Neural cell (in vitro differentiated cells): ENCODE results near the gene CFAP20DC.

Experiments
- CTCF ChIP-seq: fragments of 450-650 bp; IDR thresholded peaks from 2 replicates; pipeline ENCODE4 v1.5.1; 2014; ENCODE audit warnings: antibody characterized with exemption, mild to moderate bottlenecking, moderate library complexity; ENCODE audit not compliant: poor library complexity, severe bottlenecking
- EZH2 ChIP-seq: fragments of 200-600, 300-800 bp; shearing (Covaris generic), sonication (generic); IDR thresholded peaks from 2 replicates; pipeline ENCODE4 v1.6.1; 2014; ENCODE audit warnings: antibody characterized with exemption, low read length, borderline replicate concordance, mild to moderate bottlenecking; ENCODE audit not compliant: insufficient read depth, poor library complexity, severe bottlenecking
- MXI1 ChIP-seq: fragments of 450-650 bp; conservative IDR thresholded peaks from 2 replicates; pipeline ENCODE4 v1.6.1; 2014; ENCODE audit warnings: antibody characterized with exemption, mild to moderate bottlenecking; ENCODE audit not compliant: poor library complexity, severe bottlenecking
- POLR2AphosphoS5 ChIP-seq: IDR thresholded peaks from 2 replicates; pipeline ENCODE4 v1.6.1; 2012
- RAD21 ChIP-seq: fragments of 450-650 bp; conservative IDR thresholded peaks from 2 replicates; pipeline ENCODE4 v1.6.1; 2014; ENCODE audit warnings: antibody characterized with exemption, mild to moderate bottlenecking, moderate library complexity
- REST ChIP-seq: IDR thresholded peaks from 2 replicates; pipeline ENCODE4 v1.6.1; 2012; ENCODE audit warnings: borderline replicate concordance
- SMC3 ChIP-seq: fragments of 450-650 bp; conservative IDR thresholded peaks from 2 replicates; pipeline ENCODE4 v1.6.1; 2014; ENCODE audit warnings: antibody characterized with exemption, mild to moderate bottlenecking, moderate library complexity; ENCODE audit not compliant: poor library complexity
- TAF1 ChIP-seq: IDR thresholded peaks from 2 replicates; pipeline ENCODE4 v1.6.1; 2012; ENCODE audit warnings: low read depth

DNA sequence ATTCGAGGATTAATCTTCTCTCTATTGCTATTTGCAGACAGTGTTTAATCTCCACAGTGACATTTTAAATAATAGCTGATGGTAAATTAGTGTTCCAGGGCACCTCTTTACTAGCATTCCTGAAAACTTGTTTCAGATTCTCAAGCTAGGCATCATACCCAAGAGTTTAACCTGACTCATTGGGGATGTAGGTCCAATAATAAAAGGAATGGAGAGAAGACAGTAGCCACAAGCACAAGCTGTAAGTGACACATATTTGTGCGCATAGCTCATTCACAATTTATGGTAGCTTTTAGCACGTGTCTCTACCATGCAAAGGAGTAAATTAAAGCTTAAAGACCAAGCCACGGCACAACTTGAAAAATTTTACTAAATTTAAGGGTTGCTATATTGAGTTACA, 212.0 kb downstream of the CFAP20DC start:
- TF ChIP-seq CTCF (no peak), EZH2 (no peak), RAD21 (no peak), MXI1 (no peak), TAF1 (no peak), POLR2AphosphoS5 (no peak), REST (no peak), SMC3 (no peak)
